RWPE1 (cell line): Measurements from ENCODE around the gene KYAT1.
"Not testable (repeated sequence)": the region's sequence is repeated elsewhere in the genome, so short reads cannot be mapped to it uniquely, and the experiment has no call there.

Experiments used
- CTCF ChIA-PET: fragments of 350-600 bp; sonication (Branson Sonifier 250); formaldehyde crosslinking; extraction: SDS; loops from one replicate; lab custom pipeline; 2021; lab: Yijun Ruan, JAX
- POLR2A ChIA-PET: fragments of 400-600 bp; formaldehyde crosslinking; extraction: SDS; loops from one replicate; lab custom pipeline; 2020; ENCODE audit warnings: antibody characterized with exemption; ENCODE audit not compliant: low non-redundant PET; lab: Yijun Ruan, JAX
- DNase-seq: peaks from one replicate; pipeline ENCODE4 v3.0.0; 2012; ENCODE audit warnings: low spot score
- H3K27ac ChIP-seq: fragments of 450-650 bp; 2 replicates; pipeline ENCODE4 v1.5.1; 2017
- CTCF ChIP-seq: fragments of 450-650 bp; conservative IDR thresholded peaks from 2 replicates; pipeline ENCODE4 v1.5.1; 2017; ENCODE audit warnings: low read depth, mild to moderate bottlenecking

The KYAT1 gene

GRCh38 chr9:128851779-128852600 lies 29.8 kb downstream of the KYAT1 start:
- TF ChIP-seq CTCF: peak; percentile 88
- POLR2A ChIA-PET, DNase-seq, H3K27ac ChIP-seq: not testable (repeated sequence)
- CTCF ChIA-PET: interaction anchor here (0.6 to 1.5 kb wide), 8 partner anchors 10 to 124 kb away, joined by 3 to 12 read pairs (median 4); no protein-coding TSS in a partner anchor

- CTCF ChIA-PET: interaction anchor here (1.5 kb wide), 1 partner anchor 75 kb away, joined by 5 read pairs; no protein-coding TSS in a partner anchor
- H3K27ac ChIP-seq, POLR2A ChIA-PET, DNase-seq: not testable (repeated sequence)
Measured at GRCh38 chr9:128851024-128851423, 30.7 kb downstream of the KYAT1 start.

- CTCF ChIA-PET: no interaction called here
- H3K27ac ChIP-seq: no peak overlapping the region
- POLR2A ChIA-PET: no interaction called here
- DNase-seq: no peak
- TF ChIP-seq CTCF: no peak
Measured at GRCh38 chr9:128847803-128848202, 33.9 kb downstream of the KYAT1 start.

- H3K27ac ChIP-seq: no peak overlapping the region
- TF ChIP-seq CTCF: no peak
- POLR2A ChIA-PET: interaction anchor here (0.7 kb wide), 1 partner anchor 46 kb away, joined by 5 read pairs; no protein-coding TSS in a partner anchor
- CTCF ChIA-PET: interaction anchor here (0.8 to 0.9 kb wide), 2 partner anchors 23 to 256 kb away, joined by 3 read pairs; no protein-coding TSS in a partner anchor
- DNase-seq: no peak
Measured at GRCh38 chr9:128846680-128847030, 35.1 kb downstream of the KYAT1 start.

- POLR2A ChIA-PET: interaction anchor here (0.5 kb wide), 1 partner anchor 61 kb away, joined by 5 read pairs; no protein-coding TSS in a partner anchor
- CTCF ChIA-PET: interaction anchor here (0.5 to 1.7 kb wide), 6 partner anchors 17 to 707 kb away, joined by 3 to 6 read pairs (median 3); partner anchors contain the start of gene KYAT1
- H3K27ac ChIP-seq: peak overlapping the region; percentile 51
- TF ChIP-seq CTCF: no peak
- peak; percentile 61 for DNase-seq
Measured at GRCh38 chr9:128845186-128845931, 36.4 kb downstream of the KYAT1 start.

GRCh38 chr9:128843171-128843570 lies 38.6 kb downstream of the KYAT1 start:
- POLR2A ChIA-PET, DNase-seq, H3K27ac ChIP-seq: not testable (repeated sequence)
- CTCF ChIA-PET: interaction anchor here (0.5 kb wide), 2 partner anchors 87 to 134 kb away, joined by 3 to 5 read pairs; no protein-coding TSS in a partner anchor

- H3K27ac ChIP-seq: no peak overlapping the region
- no peak for DNase-seq
- TF ChIP-seq CTCF: no peak
- CTCF ChIA-PET: interaction anchor here (0.6 kb wide), 1 partner anchor 86 kb away, joined by 3 read pairs; no protein-coding TSS in a partner anchor
- POLR2A ChIA-PET: no interaction called here
Measured at GRCh38 chr9:128841694-128842492, 39.9 kb downstream of the KYAT1 start.
